Stomach (tissue), 4 donors: ENCODE results near the gene ULBP1.
"Not testable (repeated sequence)": the region's sequence is repeated elsewhere in the genome, so short reads cannot be mapped to it uniquely, and the experiment has no call there.

ENCODE experiments used
- CTCF ChIP-seq, 7 experiments: fragments of 450-650 bp in 4 of 7; fragments of 200-600 bp in 3 of 7; sonication (generic) in 3 of 7; IDR thresholded peaks; one replicate each; pipeline ENCODE4 v1.5.1; 2016 to 2019; ENCODE audit warnings: antibody characterized with exemption in 7 of 7, control low read depth in 2 of 7, mild to moderate bottlenecking in 1 of 7
- EP300 ChIP-seq: sonication (generic); formaldehyde crosslinking; IDR thresholded peaks from one replicate; pipeline ENCODE4 v1.6.1; 2017; ENCODE audit warnings: antibody characterized with exemption
- POLR2A ChIP-seq, 4 donors: fragments of 450-650 bp; IDR thresholded peaks; one replicate each; pipeline ENCODE4 v1.6.1; 2016; ENCODE audit warnings: antibody characterized with exemption in 4 of 4, control low read depth in 2 of 4, mild to moderate bottlenecking in 1 of 4, moderate library complexity in 1 of 4
- POLR2AphosphoS5 ChIP-seq, 3 donors: sonication (generic); formaldehyde crosslinking; IDR thresholded peaks; one replicate each; pipeline ENCODE4 v1.6.1; 2016; ENCODE audit warnings: antibody characterized with exemption in 3 of 3

GRCh38 chr6:150015281-150016001 lies 51.7 kb downstream of the ULBP1 start:
- TF ChIP-seq CTCF (IDR thresholded peaks at IDR 0.05); POLR2AphosphoS5 (IDR thresholded peaks at IDR 0.05); POLR2A (IDR thresholded peaks at IDR 0.05); EP300: not testable (repeated sequence)
